Nephron (organoid): Measurements from ENCODE around the gene ITGB7.

Source experiments
- H3K27ac Mint-ChIP-seq, 3 experiments: 2 replicates each; pipeline ENCODE4 v1.8.0; 2020; ENCODE audit warnings: mixed read lengths in 3 of 3, mild to moderate bottlenecking in 2 of 3, moderate library complexity in 1 of 3
- H3K27me3 Mint-ChIP-seq: 2 replicates; pipeline ENCODE4 v1.8.0; 2021; ENCODE audit warnings: low read depth, mild to moderate bottlenecking, moderate library complexity, mixed read lengths
- H3K36me3 Mint-ChIP-seq: 2 replicates; pipeline ENCODE4 v1.8.0; 2020; ENCODE audit warnings: low read depth, mixed read lengths
- H3K4me1 Mint-ChIP-seq: 2 replicates; pipeline ENCODE4 v1.8.0; 2020; ENCODE audit warnings: mixed read lengths
- H3K4me3 Mint-ChIP-seq, 3 experiments: 2 replicates each; pipeline ENCODE4 v1.8.0; 2020; ENCODE audit warnings: mild to moderate bottlenecking in 3 of 3, mixed read lengths in 3 of 3, moderate library complexity in 2 of 3
- H3K9me3 Mint-ChIP-seq: 2 replicates; pipeline ENCODE4 v1.8.0; 2020; ENCODE audit warnings: mixed read lengths
- TF ChIP-seq, protein P1 (sequence below), 3 experiments: fragments of 200-600 bp; sonication (generic); IDR thresholded peaks; one replicate each; pipeline ENCODE4 v1.5.0; 2021; ENCODE audit warnings: antibody characterized with exemption in 3 of 3; ENCODE audit not compliant: unreplicated experiment in 3 of 3

ITGB7 gene

DNA sequence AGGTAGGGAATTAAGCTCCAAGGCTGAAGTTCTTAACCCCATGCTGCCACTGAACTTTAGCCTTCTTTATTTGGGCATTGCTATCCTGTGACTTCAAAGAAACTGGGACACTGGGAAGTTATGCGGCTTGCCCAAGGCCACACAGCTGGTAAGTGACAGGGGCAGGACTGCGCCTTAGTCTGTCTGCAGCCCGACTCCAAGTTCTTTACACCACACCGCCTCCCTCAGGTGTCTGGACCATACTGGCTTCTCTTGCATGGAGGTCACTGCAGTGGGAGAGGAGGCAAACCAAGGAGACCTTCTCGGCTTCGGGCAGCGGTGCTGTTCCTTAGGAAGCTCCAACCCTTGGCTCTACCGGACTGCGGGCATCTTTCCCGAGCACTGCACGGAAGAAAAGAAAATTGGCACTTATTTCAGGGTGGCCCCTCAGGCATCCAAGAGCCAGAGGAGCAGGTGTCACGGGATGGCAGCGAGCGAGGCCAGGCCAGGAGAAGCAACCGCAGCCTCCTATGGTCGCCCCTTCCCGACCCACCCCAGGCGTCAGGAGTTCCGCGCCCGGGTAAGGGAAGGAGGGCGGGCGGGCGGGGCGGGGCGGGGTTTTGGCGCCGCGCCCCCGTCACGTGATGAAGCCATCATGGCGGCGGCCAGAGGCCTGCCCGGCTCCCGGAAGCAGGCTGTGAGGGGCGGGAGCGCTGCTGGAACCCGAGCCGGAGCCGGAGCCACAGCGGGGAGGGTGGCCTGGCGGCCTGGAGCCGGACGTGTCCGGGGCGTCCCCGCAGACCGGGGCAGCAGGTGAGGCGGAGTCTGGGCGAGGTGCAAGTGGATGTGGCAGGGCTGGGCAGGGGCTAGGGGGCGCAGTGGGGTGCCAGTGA is 44.7 kb upstream of the ITGB7 start:
- no peaks in the 10 kb centered on the region for H3K9me3 Mint-ChIP-seq
- peak overlapping the region; percentile 96 to 99 (median 98) for H3K4me3 Mint-ChIP-seq
- peaks cover 22% of the 10 kb centered on the region for H3K4me1 Mint-ChIP-seq
- H3K36me3 Mint-ChIP-seq, result peaks cover 4% of the 10 kb centered on the region
- peaks cover 4% of the 10 kb centered on the region for H3K27me3 Mint-ChIP-seq
- TF ChIP-seq, protein P1, sequence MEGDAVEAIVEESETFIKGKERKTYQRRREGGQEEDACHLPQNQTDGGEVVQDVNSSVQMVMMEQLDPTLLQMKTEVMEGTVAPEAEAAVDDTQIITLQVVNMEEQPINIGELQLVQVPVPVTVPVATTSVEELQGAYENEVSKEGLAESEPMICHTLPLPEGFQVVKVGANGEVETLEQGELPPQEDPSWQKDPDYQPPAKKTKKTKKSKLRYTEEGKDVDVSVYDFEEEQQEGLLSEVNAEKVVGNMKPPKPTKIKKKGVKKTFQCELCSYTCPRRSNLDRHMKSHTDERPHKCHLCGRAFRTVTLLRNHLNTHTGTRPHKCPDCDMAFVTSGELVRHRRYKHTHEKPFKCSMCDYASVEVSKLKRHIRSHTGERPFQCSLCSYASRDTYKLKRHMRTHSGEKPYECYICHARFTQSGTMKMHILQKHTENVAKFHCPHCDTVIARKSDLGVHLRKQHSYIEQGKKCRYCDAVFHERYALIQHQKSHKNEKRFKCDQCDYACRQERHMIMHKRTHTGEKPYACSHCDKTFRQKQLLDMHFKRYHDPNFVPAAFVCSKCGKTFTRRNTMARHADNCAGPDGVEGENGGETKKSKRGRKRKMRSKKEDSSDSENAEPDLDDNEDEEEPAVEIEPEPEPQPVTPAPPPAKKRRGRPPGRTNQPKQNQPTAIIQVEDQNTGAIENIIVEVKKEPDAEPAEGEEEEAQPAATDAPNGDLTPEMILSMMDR (IDR thresholded peaks at IDR 0.05; ENCODE audit: unreplicated experiment in 3 of 3), result peak in 2 of 3 experiments; percentile 21 to 41
- peak overlapping the region; percentile 92 to 99 (median 97) for H3K27ac Mint-ChIP-seq

DNA sequence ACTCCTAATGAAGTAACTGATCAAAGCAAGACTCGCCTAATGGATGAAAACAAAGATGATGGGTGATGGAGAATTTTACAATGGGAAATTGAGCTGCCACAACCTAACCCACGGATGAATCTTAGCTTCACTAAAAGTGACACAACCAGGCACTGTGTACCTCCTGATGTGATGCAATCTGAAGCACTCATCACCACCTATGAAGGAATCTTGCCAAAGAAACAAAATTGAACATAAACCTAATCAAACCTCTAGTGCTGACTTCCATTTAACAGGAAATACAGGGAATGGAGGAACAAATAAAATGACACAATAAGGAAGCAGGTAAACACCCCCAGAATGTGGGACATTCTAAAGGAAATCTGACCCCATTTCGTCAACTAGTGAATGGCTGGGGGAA is 38.2 kb upstream of the ITGB7 start:
- H3K4me1 Mint-ChIP-seq, result peaks cover 6% of the 10 kb centered on the region
- no peaks in the 10 kb centered on the region for H3K36me3 Mint-ChIP-seq
- no peak overlapping the region for H3K4me3 Mint-ChIP-seq
- no peaks in the 10 kb centered on the region for H3K9me3 Mint-ChIP-seq
- peaks cover 8% of the 10 kb centered on the region for H3K27me3 Mint-ChIP-seq
- H3K27ac Mint-ChIP-seq, result no peak overlapping the region
- TF ChIP-seq, protein P1 (IDR thresholded peaks at IDR 0.05; ENCODE audit: unreplicated experiment in 3 of 3), result no peak

DNA sequence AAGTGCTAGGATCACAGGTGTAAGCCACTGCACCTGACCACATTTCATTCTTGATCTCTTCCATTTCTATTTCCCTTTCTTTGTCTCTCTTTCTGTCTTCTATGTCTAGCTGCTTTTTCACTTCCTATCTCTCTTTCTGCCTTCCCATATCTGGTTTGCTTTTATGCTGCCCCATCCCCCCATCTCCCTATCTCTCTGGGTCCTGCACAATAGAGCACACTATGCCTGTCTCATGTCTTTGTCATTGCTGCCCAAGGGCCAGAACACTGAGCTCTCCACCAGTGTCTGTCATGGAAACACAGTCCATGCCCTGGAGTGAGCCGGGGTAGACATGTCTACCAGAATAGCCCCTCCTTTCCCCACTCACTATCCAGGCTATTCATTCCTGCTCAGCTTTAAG is 37.3 kb upstream of the ITGB7 start:
- Mint-ChIP-seq H3K4me1 (peaks cover 6% of the 10 kb centered on the region), H3K36me3 (no peaks in the 10 kb centered on the region), H3K27me3 (peaks cover 8% of the 10 kb centered on the region), H3K27ac (no peak overlapping the region), H3K4me3 (no peak overlapping the region), H3K9me3 (no peaks in the 10 kb centered on the region)
- TF ChIP-seq, protein P1 (IDR thresholded peaks at IDR 0.05; ENCODE audit: unreplicated experiment in 3 of 3), result no peak

DNA sequence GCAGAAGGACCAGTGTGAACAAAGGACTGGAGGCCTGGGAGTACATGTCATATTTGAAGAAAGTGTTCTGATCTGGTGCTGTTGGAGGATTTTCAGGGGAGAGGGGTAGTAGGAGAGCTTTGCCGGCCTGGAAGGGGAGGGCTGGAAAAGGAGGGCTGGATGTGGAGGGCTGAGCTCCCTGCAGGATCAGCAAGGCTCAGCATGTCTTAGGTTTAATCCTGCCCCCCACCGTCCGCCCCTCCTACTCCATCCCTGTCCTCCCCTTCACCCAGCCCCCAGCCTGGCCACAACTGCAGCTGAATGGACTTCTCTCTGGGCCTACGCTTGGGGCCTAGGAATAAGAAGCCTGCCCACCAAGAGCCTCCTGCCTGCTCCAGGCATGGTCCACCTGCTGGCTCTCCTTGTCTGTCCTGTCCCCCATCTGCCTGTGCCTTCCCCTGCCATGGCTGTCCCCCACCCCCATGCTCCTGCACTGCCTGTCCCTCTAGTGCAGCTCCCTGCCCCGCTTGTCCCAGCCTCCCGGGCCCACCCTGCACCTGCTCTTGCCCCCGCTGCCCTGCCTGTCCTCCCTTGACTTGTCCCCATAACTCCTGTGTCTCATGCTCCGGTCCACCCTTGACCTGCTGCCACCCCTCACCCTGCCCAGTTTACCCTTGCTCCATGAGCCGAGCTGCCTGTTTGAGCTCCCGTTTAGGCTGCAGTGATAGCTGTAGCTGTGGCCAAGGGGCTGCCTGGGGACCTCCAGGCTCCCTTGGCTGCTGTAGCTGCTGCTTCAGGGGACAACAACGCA is 34.8 kb upstream of the ITGB7 start:
- Mint-ChIP-seq H3K4me1 (peaks cover 11% of the 10 kb centered on the region), H3K27ac (peak overlapping the region in 2 of 3 experiments; percentile 19 to 22), H3K27me3 (peaks cover 8% of the 10 kb centered on the region), H3K36me3 (no peaks in the 10 kb centered on the region), H3K9me3 (no peaks in the 10 kb centered on the region), H3K4me3 (no peak overlapping the region)
- TF ChIP-seq, protein P1 (IDR thresholded peaks at IDR 0.05; ENCODE audit: unreplicated experiment in 3 of 3), result no peak

DNA sequence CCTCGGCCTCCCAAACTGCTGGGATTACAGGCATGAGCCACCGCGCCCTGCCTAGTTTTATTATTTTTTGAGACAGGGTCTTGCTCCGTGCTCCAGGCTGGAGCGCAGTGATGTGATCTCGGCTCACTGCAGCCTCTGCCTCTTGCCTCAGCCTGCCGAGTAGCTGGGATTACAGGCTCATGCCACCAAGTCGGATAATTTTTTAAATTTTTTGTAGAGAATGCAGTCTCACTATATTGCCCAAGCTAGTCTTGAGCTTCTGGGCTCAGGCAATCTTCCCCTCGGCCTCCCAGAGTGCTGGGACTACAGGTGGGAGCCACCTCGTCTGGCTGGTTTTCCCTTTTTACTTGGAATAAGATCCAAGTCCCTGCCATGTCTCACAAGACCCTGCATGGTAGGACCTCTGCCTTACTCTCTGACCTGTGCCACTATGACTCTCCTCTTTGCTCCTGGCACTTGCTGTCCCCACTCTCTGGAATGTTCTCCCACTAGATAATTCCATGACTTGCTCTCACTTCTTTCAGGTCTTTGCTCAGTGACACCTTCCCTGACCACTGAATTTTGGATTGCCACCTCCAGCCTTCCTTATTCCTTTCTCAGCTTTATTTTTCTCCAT is 32.7 kb upstream of the ITGB7 start:
- no peak overlapping the region for H3K4me3 Mint-ChIP-seq
- TF ChIP-seq, protein P1 (IDR thresholded peaks at IDR 0.05; ENCODE audit: unreplicated experiment in 3 of 3), result no peak
- H3K4me1 Mint-ChIP-seq, result peaks cover 26% of the 10 kb centered on the region

More for the DNA sequence above, 32.7 kb upstream of the ITGB7 start:
- Mint-ChIP-seq H3K27ac (peak overlapping the region in 1 of 3 experiments; percentile 38), H3K9me3 (no peaks in the 10 kb centered on the region), H3K27me3 (peaks cover 18% of the 10 kb centered on the region), H3K36me3 (no peaks in the 10 kb centered on the region)
